Glutamatergic neuron (in vitro differentiated cells): Measurements from ENCODE around the gene ARPP19. TPM values are rescaled to one million over a fixed set of nuclear protein-coding genes. Genes with fewer than 3 reads are reported as not detected.

Source experiments
- DNase-seq: peaks from one replicate; pipeline ENCODE4 v3.0.0; 2022
- H3K27ac Mint-ChIP-seq: one replicate; pipeline ENCODE4 v1.8.0; 2020; ENCODE audit warnings: mild to moderate bottlenecking, mixed read lengths, inconsistent platforms; ENCODE audit not compliant: unreplicated experiment
- H3K27me3 Mint-ChIP-seq: one replicate; pipeline ENCODE4 v1.8.0; 2020; ENCODE audit warnings: mild to moderate bottlenecking, moderate library complexity, mixed read lengths, inconsistent platforms; ENCODE audit not compliant: unreplicated experiment
- H3K36me3 Mint-ChIP-seq: one replicate; pipeline ENCODE4 v1.8.0; 2020; ENCODE audit warnings: mild to moderate bottlenecking, mixed read lengths, inconsistent platforms; ENCODE audit not compliant: unreplicated experiment
- H3K4me1 Mint-ChIP-seq: one replicate; pipeline ENCODE4 v1.8.0; 2020; ENCODE audit warnings: mild to moderate bottlenecking, low read depth, mixed read lengths, inconsistent platforms; ENCODE audit not compliant: unreplicated experiment
- H3K4me3 Mint-ChIP-seq: one replicate; pipeline ENCODE4 v1.8.0; 2020; ENCODE audit warnings: mild to moderate bottlenecking, mixed read lengths, inconsistent platforms; ENCODE audit not compliant: unreplicated experiment
- H3K9me3 Mint-ChIP-seq: one replicate; pipeline ENCODE4 v1.8.0; 2020; ENCODE audit warnings: mild to moderate bottlenecking, moderate library complexity, mixed read lengths, inconsistent platforms; ENCODE audit not compliant: unreplicated experiment
- total RNA-seq: library from RNA; stranded (reverse); fragmentation: NEBNext Ultra II Directional; extraction: Animal tissue kit (Norgen Biotek cat#: 25700); gene quantifications from one replicate; pipeline ENCODE4 v1.2.1, GENCODE V29; 2021; ENCODE audit not compliant: unreplicated experiment
- TF ChIP-seq, protein P1 (sequence below): fragments of 200-600 bp; sonication (generic); IDR thresholded peaks from one replicate; pipeline ENCODE4 v1.5.0; 2021; ENCODE audit not compliant: partially characterized antibody, unreplicated experiment

ARPP19 gene
- total RNA-seq, 1 donor from 2014 or later: 219 TPM

DNA sequence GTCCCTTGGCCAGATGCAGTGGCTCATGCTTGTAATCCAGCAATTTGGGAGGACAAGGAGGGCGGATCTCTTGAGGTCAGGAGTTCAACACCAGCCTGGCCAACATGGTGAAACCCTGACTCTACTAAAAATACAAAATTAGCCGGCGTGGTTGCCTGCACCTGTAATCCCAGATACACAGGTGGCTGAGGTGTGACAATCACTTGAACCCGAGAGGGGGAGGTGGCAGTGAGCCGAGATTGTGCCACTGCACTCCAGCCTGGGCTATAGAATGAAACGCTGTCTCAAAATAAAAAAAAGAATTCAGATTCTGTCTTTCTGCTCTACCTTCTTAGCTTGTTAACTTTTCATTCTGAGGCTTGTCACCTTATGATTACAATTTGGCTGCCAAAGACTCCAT lies 62.3 kb downstream of the ARPP19 start:
- H3K4me3 Mint-ChIP-seq: no peak overlapping the region
- H3K9me3 Mint-ChIP-seq: no peaks in the 10 kb centered on the region

DNA sequence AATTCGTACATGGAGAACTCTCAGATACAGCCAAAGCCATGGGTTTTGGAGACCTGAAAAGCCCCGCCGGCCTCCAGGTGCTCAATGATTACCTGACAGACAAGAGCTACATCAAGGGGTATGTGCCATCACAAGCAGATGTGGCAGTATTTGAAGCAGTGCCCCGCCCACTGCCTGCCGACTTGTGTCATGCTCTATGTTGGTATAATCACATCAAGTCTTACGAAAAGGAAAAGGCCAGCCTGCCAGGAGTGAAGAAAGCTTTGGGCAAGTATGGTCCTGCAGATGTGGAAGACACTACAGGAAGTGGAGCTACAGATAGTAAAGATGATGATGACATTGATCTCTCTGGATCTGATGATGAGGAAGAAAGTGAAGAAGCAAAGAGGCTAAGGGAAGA lies 63.7 kb downstream of the ARPP19 start:
- no peak for DNase-seq
- Mint-ChIP-seq H3K4me3 (no peak overlapping the region), H3K27me3 (no peaks in the 10 kb centered on the region), H3K4me1 (peaks cover 6% of the 10 kb centered on the region), H3K9me3 (no peaks in the 10 kb centered on the region), H3K27ac (no peak overlapping the region), H3K36me3 (no peaks in the 10 kb centered on the region)
- TF ChIP-seq, protein P1, sequence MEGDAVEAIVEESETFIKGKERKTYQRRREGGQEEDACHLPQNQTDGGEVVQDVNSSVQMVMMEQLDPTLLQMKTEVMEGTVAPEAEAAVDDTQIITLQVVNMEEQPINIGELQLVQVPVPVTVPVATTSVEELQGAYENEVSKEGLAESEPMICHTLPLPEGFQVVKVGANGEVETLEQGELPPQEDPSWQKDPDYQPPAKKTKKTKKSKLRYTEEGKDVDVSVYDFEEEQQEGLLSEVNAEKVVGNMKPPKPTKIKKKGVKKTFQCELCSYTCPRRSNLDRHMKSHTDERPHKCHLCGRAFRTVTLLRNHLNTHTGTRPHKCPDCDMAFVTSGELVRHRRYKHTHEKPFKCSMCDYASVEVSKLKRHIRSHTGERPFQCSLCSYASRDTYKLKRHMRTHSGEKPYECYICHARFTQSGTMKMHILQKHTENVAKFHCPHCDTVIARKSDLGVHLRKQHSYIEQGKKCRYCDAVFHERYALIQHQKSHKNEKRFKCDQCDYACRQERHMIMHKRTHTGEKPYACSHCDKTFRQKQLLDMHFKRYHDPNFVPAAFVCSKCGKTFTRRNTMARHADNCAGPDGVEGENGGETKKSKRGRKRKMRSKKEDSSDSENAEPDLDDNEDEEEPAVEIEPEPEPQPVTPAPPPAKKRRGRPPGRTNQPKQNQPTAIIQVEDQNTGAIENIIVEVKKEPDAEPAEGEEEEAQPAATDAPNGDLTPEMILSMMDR: no peak

More for the DNA sequence above, 62.3 kb downstream of the ARPP19 start:
- DNase-seq: no peak
- peaks cover 8% of the 10 kb centered on the region for H3K4me1 Mint-ChIP-seq
- TF ChIP-seq, protein P1: no peak
- H3K27ac Mint-ChIP-seq: no peak overlapping the region
- no peaks in the 10 kb centered on the region for H3K36me3 Mint-ChIP-seq
- no peaks in the 10 kb centered on the region for H3K27me3 Mint-ChIP-seq

DNA sequence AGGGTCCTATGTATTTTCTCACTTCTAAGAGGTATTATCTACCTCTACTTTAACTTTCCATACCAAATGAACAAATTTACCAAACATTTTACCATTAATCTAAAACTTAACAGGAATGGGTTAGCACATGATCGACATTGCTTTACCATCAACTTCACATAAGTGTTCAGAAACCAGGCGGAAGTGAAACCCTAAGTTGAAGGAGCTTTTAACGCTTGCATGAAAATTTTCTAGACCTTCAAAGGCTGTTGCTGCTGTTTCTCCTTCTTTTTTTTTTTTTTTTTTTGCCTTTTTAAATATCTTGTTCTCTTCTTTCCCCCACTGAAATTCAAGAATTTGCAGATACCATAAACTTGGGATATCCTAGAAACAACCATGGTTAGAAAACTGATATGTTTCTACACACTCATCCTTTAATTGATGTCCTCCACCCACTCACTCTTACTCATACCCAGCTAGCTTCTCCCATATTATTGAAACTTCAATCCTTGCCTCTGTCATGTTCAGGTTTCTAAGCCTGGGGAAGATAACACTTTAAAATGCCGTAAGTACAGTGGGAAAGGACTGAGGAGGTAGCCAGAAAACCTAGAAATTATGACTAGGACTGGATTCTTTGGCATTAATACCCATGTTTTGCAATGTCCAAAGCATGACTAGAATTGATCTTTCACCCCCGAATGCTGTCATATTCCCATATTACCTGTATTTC lies 64.9 kb downstream of the ARPP19 start:
- TF ChIP-seq, protein P1: no peak

DNA sequence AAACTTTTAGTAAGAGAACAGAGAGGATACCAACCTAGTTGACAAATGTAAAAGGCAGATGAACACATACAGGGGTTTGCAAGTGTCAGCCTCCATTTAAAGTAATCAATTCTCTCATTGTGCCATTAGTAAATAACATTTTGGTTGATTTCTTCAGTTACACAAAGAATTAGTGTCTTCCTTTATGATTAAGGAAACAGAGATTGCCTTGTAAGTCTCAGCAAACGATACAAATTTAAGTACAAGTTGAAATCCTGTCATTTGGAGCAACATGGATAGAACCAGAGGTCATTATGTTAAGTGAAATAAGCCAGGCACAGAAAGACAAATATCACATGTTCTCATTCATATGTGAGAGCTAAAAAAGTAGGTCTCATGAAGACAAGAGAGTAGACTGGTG lies 66.2 kb downstream of the ARPP19 start:
- H3K36me3 Mint-ChIP-seq: no peaks in the 10 kb centered on the region
- no peaks in the 10 kb centered on the region for H3K9me3 Mint-ChIP-seq
- H3K4me3 Mint-ChIP-seq: no peak overlapping the region
- H3K27ac Mint-ChIP-seq: no peak overlapping the region
- H3K27me3 Mint-ChIP-seq: no peaks in the 10 kb centered on the region
- TF ChIP-seq, protein P1: no peak
- H3K4me1 Mint-ChIP-seq: no peaks in the 10 kb centered on the region
- no peak for DNase-seq

More for the DNA sequence above, 64.9 kb downstream of the ARPP19 start:
- Mint-ChIP-seq H3K4me1 (no peaks in the 10 kb centered on the region), H3K4me3 (no peak overlapping the region), H3K27me3 (no peaks in the 10 kb centered on the region), H3K9me3 (no peaks in the 10 kb centered on the region), H3K27ac (no peak overlapping the region), H3K36me3 (no peaks in the 10 kb centered on the region)
- no peak for DNase-seq

DNA sequence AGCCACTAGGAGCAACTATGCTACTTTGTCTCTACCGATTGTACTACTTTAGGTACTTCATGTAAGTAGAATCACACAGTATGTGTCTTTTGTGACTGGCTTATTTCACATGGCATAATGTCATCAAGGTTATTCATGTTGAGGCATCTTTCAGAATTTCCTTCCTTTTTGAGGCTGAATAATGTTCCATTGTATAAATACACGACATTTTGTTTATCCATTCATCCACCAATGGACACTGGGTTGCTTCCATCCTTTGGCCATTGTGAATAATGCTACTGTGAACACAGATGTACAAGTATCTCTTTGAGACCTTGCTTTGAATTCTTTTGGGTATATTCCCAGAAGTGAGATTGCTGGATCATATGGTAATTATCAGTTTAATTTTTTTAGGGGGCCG lies 69.3 kb downstream of the ARPP19 start:
- Mint-ChIP-seq H3K9me3 (no peaks in the 10 kb centered on the region), H3K4me3 (no peak overlapping the region), H3K27ac (no peak overlapping the region), H3K27me3 (no peaks in the 10 kb centered on the region), H3K4me1 (no peaks in the 10 kb centered on the region), H3K36me3 (no peaks in the 10 kb centered on the region)
- TF ChIP-seq, protein P1: no peak
- no peak for DNase-seq
